Upper lobe of right lung (tissue), 1 donor: ENCODE measurements around the gene ALS2. TPM values are rescaled to one million over a fixed set of nuclear protein-coding genes. Genes with fewer than 3 reads are reported as not detected.
"Not testable (repeated sequence)": the region's sequence is repeated elsewhere in the genome, so short reads cannot be mapped to it uniquely, and the experiment has no call there.

ENCODE experiments used
- ATAC-seq: fragments of 200-7000 bp; cut with Tn5 transposase; one replicate; pipeline ENCODE4 v1.9.1; 2020; ENCODE audit warnings: mild to moderate bottlenecking, moderate library complexity
- DNase-seq: peaks from one replicate; pipeline ENCODE4 v3.0.0-alpha.2; 2020
- H3K27ac ChIP-seq: fragments of 200-600 bp; one replicate; pipeline ENCODE4 v1.8.0; 2022
- H3K27me3 ChIP-seq: fragments of 200-600 bp; one replicate; pipeline ENCODE4 v1.8.0; 2022; ENCODE audit warnings: mild to moderate bottlenecking
- H3K36me3 ChIP-seq: fragments of 200-600 bp; one replicate; pipeline ENCODE4 v1.8.0; 2022
- H3K4me1 ChIP-seq: fragments of 200-600 bp; one replicate; pipeline ENCODE4 v1.8.0; 2022
- H3K4me3 ChIP-seq: fragments of 200-600 bp; one replicate; pipeline ENCODE4 v1.8.0; 2022; ENCODE audit warnings: mild to moderate bottlenecking
- H3K9me3 ChIP-seq: fragments of 200-600 bp; one replicate; pipeline ENCODE4 v1.8.0; 2022
- intact Hi-C: fragments of 100-400 bp; cut with DNase I; formaldehyde crosslinking; loops from one replicate; pipeline ENCODE4 v1.11.0; 2022
- total RNA-seq: library from RNA; stranded (reverse); fragmentation: NEBNext Ultra II Directional; extraction: Animal tissue kit (Norgen Biotek cat#: 25700); gene quantifications from one replicate; pipeline ENCODE4 v1.2.1, GENCODE V29; 2021
- TF ChIP-seq, protein P1 (sequence below): fragments of 200-600 bp; IDR thresholded peaks from one replicate; pipeline ENCODE4 v1.8.0; 2022; ENCODE audit warnings: antibody characterized with exemption
- donor health status: DM: no; HTN: yes; CAD: no; lungs with severe emphysema.

The ALS2 gene
- total RNA-seq, 1 donor from 2014 or later, result 26.2 TPM

DNA sequence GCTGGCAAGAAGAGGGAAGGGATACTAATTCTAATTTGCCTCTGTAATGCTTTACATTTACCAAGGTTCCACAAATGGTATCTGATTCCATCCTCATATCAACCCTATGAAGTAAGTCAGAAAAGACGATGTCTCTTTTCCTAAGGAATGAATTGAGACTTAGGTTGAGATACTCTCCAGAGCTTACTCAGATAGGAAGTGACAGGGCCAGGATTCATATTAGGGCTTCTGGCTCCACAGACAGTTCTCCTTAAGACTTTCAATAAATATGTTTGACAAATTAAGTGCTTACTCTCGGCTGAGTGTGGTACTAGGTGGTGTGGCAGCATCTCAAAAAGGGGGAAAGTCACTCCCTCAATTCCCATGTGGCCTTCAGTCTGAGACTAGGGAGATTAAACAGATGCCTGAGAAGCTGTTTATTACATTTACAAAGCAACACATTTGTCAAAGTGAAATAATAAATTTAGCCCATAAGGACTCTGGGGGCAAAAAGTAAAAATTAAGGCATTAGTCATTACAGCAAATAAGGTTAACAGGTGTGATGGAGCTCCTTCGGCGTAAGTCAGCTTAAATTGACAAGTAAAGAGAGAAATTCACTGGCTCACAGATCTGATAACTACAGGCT is 39.8 kb upstream of the ALS2 start:
- TF ChIP-seq, protein P1, sequence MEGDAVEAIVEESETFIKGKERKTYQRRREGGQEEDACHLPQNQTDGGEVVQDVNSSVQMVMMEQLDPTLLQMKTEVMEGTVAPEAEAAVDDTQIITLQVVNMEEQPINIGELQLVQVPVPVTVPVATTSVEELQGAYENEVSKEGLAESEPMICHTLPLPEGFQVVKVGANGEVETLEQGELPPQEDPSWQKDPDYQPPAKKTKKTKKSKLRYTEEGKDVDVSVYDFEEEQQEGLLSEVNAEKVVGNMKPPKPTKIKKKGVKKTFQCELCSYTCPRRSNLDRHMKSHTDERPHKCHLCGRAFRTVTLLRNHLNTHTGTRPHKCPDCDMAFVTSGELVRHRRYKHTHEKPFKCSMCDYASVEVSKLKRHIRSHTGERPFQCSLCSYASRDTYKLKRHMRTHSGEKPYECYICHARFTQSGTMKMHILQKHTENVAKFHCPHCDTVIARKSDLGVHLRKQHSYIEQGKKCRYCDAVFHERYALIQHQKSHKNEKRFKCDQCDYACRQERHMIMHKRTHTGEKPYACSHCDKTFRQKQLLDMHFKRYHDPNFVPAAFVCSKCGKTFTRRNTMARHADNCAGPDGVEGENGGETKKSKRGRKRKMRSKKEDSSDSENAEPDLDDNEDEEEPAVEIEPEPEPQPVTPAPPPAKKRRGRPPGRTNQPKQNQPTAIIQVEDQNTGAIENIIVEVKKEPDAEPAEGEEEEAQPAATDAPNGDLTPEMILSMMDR, result no peak
- no peak overlapping the region for H3K27ac ChIP-seq
- no peaks in the 10 kb centered on the region for H3K36me3 ChIP-seq
- no peak for ATAC-seq
- H3K9me3 ChIP-seq, result no peaks in the 10 kb centered on the region
- no peaks in the 10 kb centered on the region for H3K27me3 ChIP-seq
- H3K4me3 ChIP-seq, result no peak overlapping the region
- no peak for DNase-seq
- H3K4me1 ChIP-seq, result no peaks in the 10 kb centered on the region
- intact Hi-C loops, result no loop called here

DNA sequence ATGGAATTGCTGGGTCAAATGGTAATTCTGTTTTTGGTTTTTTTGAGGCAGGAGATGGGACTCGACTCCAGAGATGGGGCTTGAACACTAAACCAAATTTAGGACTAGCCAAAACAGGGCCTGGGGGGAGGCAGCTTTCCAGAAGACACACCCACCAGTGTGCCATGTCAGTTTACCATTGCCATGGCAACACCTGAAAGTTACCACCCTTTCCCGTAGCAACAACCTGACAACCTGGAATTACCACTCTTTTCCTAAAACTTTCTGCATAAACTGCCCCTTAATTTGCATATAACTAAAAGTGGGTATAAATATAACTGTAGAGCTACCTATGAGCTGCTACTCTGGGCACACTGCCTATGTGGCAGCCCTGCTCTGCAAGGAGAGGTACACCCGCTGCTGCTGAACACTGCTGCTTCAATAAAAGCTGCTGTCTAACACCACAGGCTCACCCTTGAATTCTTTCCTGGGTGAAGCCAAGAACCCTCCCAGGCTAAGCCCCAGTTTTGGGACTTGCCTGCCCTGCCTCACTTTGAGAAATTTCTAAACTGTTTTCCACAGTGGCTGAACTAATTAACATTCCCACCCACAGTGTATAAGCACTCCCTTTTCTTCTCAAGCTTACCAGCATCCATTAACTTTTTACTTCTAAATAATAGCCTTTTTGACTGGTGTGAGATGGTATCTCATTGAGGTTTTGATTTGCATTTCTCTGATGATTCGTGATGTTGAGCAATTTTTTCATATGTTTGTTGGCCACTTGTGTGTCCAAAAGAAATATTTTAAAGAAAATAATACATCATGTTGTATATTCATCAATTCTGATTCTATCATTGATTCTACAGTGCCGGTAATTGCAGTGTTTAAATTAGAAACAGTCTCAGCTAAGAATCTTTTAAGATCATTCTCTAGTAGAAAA is 36.2 kb upstream of the ALS2 start:
- intact Hi-C loops, result no loop called here
- Histone ChIP-seq H3K27me3 (no peaks in the 10 kb centered on the region), H3K27ac (no peak overlapping the region), H3K9me3 (no peaks in the 10 kb centered on the region), H3K36me3 (no peaks in the 10 kb centered on the region), H3K4me3 (no peak overlapping the region), H3K4me1 (no peaks in the 10 kb centered on the region)
- TF ChIP-seq, protein P1, result no peak
- DNase-seq, result no peak
- no peak for ATAC-seq

DNA sequence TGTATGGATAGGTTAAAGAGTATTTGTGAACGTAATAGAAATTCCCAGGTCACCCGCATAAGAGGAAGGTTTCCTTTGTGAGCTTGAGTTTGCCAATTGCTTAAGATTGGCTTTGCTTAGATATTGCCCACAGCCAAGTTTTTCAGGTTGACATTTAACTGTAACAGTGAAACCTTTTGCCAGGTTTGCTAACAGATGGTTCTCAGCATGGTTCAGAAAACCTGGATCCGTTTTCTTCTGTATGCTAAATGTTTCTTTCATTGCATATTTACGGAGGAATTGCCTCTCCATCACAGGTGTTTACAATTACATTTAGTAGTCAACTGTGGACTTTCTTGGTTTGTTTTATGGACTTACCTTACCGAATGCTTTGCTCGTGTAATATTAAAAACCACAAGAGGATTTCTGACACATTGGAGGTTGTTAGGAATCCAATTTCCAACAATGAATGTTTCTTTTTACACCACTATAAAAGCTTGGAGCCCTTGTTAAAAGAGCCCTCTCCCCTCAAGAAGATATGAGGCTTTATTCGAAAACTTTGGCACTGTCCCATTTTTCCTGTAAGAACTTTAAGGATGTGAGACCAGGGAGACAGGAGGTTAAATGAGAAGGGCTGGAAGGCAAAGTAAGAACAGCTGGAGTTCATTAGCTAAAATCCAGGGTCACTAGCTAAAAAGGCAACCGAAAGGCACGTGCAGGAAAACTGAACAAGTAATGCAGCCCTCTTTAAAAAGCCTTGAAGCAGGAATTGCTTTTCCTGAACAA is 33.4 kb upstream of the ALS2 start:
- peaks cover 6% of the 10 kb centered on the region for H3K27me3 ChIP-seq
- no peaks in the 10 kb centered on the region for H3K36me3 ChIP-seq
- no peaks in the 10 kb centered on the region for H3K9me3 ChIP-seq
- intact Hi-C loops, result no loop called here
- TF ChIP-seq, protein P1, result no peak
- no peak for ATAC-seq
- no peak for DNase-seq
- H3K4me3 ChIP-seq, result no peak overlapping the region
- no peaks in the 10 kb centered on the region for H3K4me1 ChIP-seq
- H3K27ac ChIP-seq, result no peak overlapping the region

DNA sequence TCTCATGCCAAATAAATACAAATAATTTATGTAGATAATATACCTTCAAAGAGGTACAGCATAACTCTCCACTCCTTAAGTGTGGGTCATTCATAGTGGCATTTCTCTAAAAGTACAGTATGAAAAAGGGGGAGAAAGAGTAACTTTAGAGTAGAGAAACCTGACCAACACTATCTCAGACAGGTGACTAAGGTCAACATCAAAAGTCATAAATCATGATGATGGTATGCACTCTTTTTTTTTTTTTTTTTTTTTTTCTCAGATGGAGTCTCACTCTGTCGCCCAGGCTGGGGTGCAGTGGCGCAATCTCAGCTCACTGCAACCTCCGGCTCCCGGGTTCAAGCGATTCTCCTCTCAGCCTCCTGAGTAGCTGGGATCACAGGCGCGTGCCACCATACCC is 29.9 kb upstream of the ALS2 start:
- H3K27me3 ChIP-seq, H3K27ac ChIP-seq, DNase-seq, H3K9me3 ChIP-seq, H3K4me3 ChIP-seq, H3K4me1 ChIP-seq, intact Hi-C loops, H3K36me3 ChIP-seq, ATAC-seq: not testable (repeated sequence)

DNA sequence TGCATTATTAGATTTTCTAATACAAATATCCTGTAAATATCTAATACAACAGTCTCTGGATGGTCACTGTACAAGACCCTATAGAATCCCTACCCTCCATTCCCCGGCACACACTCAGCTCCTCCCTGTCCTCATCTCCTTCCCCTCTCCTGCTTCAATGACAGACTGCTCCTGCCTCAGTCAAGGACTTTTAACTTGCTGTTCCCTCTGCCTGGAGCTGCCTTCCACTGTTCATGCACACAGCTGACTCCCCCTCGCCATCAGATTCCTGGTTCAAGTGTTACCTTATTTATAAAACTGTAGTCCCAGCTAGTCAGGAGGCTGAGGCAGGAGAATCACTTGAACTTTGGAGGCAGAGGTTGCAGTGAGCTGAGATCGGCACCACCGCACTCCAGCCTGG is 28.9 kb upstream of the ALS2 start:
- TF ChIP-seq, protein P1, result no peak
- intact Hi-C loops, result no loop called here

DNA sequence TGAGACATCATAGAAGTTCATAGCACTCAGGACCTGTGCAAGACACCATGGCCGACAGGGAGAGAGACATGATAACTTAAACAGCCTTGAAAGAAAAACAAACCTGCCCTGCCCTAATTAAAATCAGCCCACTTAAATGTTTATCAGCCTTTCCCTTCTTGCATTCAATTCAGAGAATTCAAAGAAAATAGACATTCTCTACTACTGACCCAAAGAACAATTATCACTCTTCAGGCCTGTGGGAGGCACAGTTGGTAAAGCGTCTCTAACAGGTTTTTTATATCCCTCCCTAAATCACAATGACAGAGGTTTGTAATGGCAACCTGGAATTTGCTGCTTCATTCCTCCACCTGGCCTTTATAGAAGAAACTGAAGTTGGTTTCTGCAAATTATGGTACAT is 27.3 kb upstream of the ALS2 start:
- Histone ChIP-seq H3K27ac (no peak overlapping the region), H3K9me3 (no peaks in the 10 kb centered on the region), H3K27me3 (peaks cover 6% of the 10 kb centered on the region), H3K4me1 (peaks cover 4% of the 10 kb centered on the region), H3K36me3 (no peaks in the 10 kb centered on the region), H3K4me3 (no peak overlapping the region)
- ATAC-seq (no peak), DNase-seq (no peak)
- TF ChIP-seq, protein P1, result no peak
- intact Hi-C loops, result no loop called here

More for the DNA sequence above, 28.9 kb upstream of the ALS2 start:
- Histone ChIP-seq H3K4me3 (no peak overlapping the region), H3K36me3 (no peaks in the 10 kb centered on the region), H3K27me3 (peaks cover 6% of the 10 kb centered on the region), H3K4me1 (peaks cover 4% of the 10 kb centered on the region), H3K27ac (no peak overlapping the region), H3K9me3 (no peaks in the 10 kb centered on the region)
- DNase-seq (no peak), ATAC-seq (no peak)
